SK-N-SH (cell line): ENCODE measurements around the gene KLF17.

Source experiments
- EP300 ChIP-seq, 2 experiments: IDR thresholded peaks; 2 replicates each; pipeline versions ENCODE4 v1.4.0 to v1.6.1; 2012; ENCODE audit warnings: borderline replicate concordance in 1 of 2, low read depth in 1 of 2, low read length in 1 of 2
- MXI1 ChIP-seq: IDR thresholded peaks from 2 replicates; pipeline ENCODE4 v1.6.1; 2012; ENCODE audit warnings: mild to moderate bottlenecking, low read depth, low read length, improper control_type of control experiment
- NFIC ChIP-seq: IDR thresholded peaks from 2 replicates; pipeline ENCODE4 v1.4.0; 2012; ENCODE audit warnings: borderline replicate concordance
- POLR2AphosphoS5 ChIP-seq: IDR thresholded peaks from 2 replicates; pipeline ENCODE4 v1.6.1; 2012; ENCODE audit warnings: low read depth, low read length
- RCOR1 ChIP-seq: fragments of 150-350 bp; IDR thresholded peaks from 2 replicates; pipeline ENCODE4 v1.6.1; 2017; ENCODE audit warnings: antibody characterized with exemption, low read length
- SMC3 ChIP-seq: IDR thresholded peaks from 2 replicates; pipeline ENCODE4 v1.6.1; 2012; ENCODE audit warnings: low read depth, low read length, improper control_type of control experiment
- TAF1 ChIP-seq: IDR thresholded peaks from 2 replicates; pipeline ENCODE4 v1.6.1; 2012; ENCODE audit warnings: low read depth, mild to moderate bottlenecking, low read length, moderate library complexity, borderline replicate concordance
- TEAD4 ChIP-seq: IDR thresholded peaks from 2 replicates; pipeline ENCODE4 v1.4.0; 2012; ENCODE audit warnings: mild to moderate bottlenecking, borderline replicate concordance; ENCODE audit not compliant: insufficient read depth
- YY1 ChIP-seq: IDR thresholded peaks from 2 replicates; pipeline ENCODE4 v1.4.0; 2012; ENCODE audit warnings: low read depth, mild to moderate bottlenecking
- TF ChIP-seq, protein P1 (sequence below): fragments of 200-600 bp; sonication (generic); IDR thresholded peaks from 2 replicates; pipeline ENCODE4 v1.6.1; 2017; ENCODE audit warnings: antibody characterized with exemption, mild to moderate bottlenecking, moderate library complexity
- TF ChIP-seq, protein P2 (sequence below): IDR thresholded peaks from 2 replicates; pipeline ENCODE4 v1.6.1; 2012; ENCODE audit warnings: mild to moderate bottlenecking, low read depth, low read length, moderate library complexity
- TF ChIP-seq, protein P3 (sequence below): IDR thresholded peaks from 2 replicates; pipeline ENCODE4 v1.4.0; 2012; ENCODE audit warnings: low read depth, borderline replicate concordance

DNA sequence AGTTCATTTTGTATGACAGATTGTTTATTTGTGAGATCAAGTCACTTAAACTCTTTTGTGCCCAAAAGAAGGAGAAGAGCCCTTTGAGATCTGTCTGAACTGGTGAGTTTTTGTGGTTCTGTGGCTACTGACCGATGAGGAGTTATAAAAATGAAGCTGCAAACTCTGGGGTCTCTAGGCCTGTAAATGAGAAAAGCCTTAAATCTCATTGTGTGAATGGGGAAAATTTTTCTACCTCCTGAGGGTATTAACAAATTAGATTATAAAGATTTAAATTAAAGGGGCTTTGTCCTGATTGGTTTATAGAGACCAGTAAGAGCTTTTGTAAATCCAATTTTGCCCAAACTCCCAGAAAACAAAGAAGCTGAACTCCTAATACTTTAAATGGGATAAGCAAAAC lies 9.7 kb upstream of the KLF17 start:
- TF ChIP-seq, protein P1, sequence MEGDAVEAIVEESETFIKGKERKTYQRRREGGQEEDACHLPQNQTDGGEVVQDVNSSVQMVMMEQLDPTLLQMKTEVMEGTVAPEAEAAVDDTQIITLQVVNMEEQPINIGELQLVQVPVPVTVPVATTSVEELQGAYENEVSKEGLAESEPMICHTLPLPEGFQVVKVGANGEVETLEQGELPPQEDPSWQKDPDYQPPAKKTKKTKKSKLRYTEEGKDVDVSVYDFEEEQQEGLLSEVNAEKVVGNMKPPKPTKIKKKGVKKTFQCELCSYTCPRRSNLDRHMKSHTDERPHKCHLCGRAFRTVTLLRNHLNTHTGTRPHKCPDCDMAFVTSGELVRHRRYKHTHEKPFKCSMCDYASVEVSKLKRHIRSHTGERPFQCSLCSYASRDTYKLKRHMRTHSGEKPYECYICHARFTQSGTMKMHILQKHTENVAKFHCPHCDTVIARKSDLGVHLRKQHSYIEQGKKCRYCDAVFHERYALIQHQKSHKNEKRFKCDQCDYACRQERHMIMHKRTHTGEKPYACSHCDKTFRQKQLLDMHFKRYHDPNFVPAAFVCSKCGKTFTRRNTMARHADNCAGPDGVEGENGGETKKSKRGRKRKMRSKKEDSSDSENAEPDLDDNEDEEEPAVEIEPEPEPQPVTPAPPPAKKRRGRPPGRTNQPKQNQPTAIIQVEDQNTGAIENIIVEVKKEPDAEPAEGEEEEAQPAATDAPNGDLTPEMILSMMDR = no peak
- TF ChIP-seq POLR2AphosphoS5 = no peak
- TF ChIP-seq TAF1 = no peak
- TF ChIP-seq, protein P2, sequence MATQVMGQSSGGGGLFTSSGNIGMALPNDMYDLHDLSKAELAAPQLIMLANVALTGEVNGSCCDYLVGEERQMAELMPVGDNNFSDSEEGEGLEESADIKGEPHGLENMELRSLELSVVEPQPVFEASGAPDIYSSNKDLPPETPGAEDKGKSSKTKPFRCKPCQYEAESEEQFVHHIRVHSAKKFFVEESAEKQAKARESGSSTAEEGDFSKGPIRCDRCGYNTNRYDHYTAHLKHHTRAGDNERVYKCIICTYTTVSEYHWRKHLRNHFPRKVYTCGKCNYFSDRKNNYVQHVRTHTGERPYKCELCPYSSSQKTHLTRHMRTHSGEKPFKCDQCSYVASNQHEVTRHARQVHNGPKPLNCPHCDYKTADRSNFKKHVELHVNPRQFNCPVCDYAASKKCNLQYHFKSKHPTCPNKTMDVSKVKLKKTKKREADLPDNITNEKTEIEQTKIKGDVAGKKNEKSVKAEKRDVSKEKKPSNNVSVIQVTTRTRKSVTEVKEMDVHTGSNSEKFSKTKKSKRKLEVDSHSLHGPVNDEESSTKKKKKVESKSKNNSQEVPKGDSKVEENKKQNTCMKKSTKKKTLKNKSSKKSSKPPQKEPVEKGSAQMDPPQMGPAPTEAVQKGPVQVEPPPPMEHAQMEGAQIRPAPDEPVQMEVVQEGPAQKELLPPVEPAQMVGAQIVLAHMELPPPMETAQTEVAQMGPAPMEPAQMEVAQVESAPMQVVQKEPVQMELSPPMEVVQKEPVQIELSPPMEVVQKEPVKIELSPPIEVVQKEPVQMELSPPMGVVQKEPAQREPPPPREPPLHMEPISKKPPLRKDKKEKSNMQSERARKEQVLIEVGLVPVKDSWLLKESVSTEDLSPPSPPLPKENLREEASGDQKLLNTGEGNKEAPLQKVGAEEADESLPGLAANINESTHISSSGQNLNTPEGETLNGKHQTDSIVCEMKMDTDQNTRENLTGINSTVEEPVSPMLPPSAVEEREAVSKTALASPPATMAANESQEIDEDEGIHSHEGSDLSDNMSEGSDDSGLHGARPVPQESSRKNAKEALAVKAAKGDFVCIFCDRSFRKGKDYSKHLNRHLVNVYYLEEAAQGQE = no peak
- TF ChIP-seq TEAD4 = no peak
- no peak for TF ChIP-seq YY1
- TF ChIP-seq EP300 (IDR thresholded peaks at IDR 0.05; ENCODE audit: borderline replicate concordance in 1 of 2, low read depth in 1 of 2, low read length in 1 of 2) = no peak
- no peak for TF ChIP-seq MXI1
- TF ChIP-seq RCOR1 = no peak
- no peak for TF ChIP-seq NFIC
- TF ChIP-seq, protein P3, sequence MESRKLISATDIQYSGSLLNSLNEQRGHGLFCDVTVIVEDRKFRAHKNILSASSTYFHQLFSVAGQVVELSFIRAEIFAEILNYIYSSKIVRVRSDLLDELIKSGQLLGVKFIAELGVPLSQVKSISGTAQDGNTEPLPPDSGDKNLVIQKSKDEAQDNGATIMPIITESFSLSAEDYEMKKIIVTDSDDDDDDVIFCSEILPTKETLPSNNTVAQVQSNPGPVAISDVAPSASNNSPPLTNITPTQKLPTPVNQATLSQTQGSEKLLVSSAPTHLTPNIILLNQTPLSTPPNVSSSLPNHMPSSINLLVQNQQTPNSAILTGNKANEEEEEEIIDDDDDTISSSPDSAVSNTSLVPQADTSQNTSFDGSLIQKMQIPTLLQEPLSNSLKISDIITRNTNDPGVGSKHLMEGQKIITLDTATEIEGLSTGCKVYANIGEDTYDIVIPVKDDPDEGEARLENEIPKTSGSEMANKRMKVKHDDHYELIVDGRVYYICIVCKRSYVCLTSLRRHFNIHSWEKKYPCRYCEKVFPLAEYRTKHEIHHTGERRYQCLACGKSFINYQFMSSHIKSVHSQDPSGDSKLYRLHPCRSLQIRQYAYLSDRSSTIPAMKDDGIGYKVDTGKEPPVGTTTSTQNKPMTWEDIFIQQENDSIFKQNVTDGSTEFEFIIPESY = no peak
- no peak for TF ChIP-seq SMC3
